Uterus (tissue), 4 donors: ENCODE measurements around the gene CTDSP2. TPM values are rescaled to one million over a fixed set of nuclear protein-coding genes. Genes with fewer than 3 reads are reported as not detected.

Experiments
- DNase-seq, 2 donors: peaks; one replicate each; pipeline ENCODE4 v3.0.0-alpha.2; 2019 to 2020
- H3K27ac ChIP-seq, 2 donors: fragments of 200-600 bp; sonication (generic); 1 replicate in 1 of 2; 2 replicates in 1 of 2; pipeline ENCODE4 v1.5.1; 2016 to 2018
- H3K27me3 ChIP-seq, 2 donors: fragments of 200-600 bp; sonication (generic); one replicate each; pipeline ENCODE4 v1.5.1; 2018 to 2019; ENCODE audit warnings: control low read depth in 1 of 2
- H3K36me3 ChIP-seq, 2 donors: fragments of 200-600 bp; sonication (generic); one replicate each; pipeline ENCODE4 v1.5.1; 2019; ENCODE audit warnings: control low read depth in 1 of 2
- H3K4me1 ChIP-seq, 2 donors: fragments of 200-600 bp; sonication (generic); one replicate each; pipeline ENCODE4 v1.5.1; 2018 to 2019; ENCODE audit warnings: control low read depth in 1 of 2
- H3K4me3 ChIP-seq, 2 donors: fragments of 200-600 bp; sonication (generic); 1 replicate in 1 of 2; 2 replicates in 1 of 2; pipeline ENCODE4 v1.5.1; 2018 to 2019; ENCODE audit warnings: mild to moderate bottlenecking in 1 of 2
- H3K9me3 ChIP-seq, 2 donors: fragments of 200-600 bp; sonication (generic); one replicate each; pipeline ENCODE4 v1.5.1; 2019; ENCODE audit warnings: control low read depth in 1 of 2
- CTCF ChIP-seq, 4 experiments: fragments of 200-600 bp in 2 of 4; fragments of 450-650 bp in 2 of 4; sonication (generic) in 2 of 4; IDR thresholded peaks; one replicate each; pipeline ENCODE4 v1.5.1; 2016 to 2019; ENCODE audit warnings: antibody characterized with exemption in 4 of 4, mild to moderate bottlenecking in 2 of 4, moderate library complexity in 1 of 4
- POLR2A ChIP-seq, 2 donors: fragments of 450-650 bp; IDR thresholded peaks; one replicate each; pipeline ENCODE4 v1.6.1; 2016; ENCODE audit warnings: antibody characterized with exemption in 2 of 2, mild to moderate bottlenecking in 1 of 2, moderate library complexity in 1 of 2
- intact Hi-C: fragments of 100-400 bp; cut with DNase I; formaldehyde crosslinking; loops from one replicate; pipeline ENCODE4 v1.15.1; 2023; ENCODE audit warnings: low total_unique reads
- total RNA-seq, 4 donors: library from RNA; depleted of rRNA in 3 of 4; stranded (reverse); fragments of >200 nt in 3 of 4; gene quantifications; one replicate each; pipeline versions ENCODE4 v1.1.0 to v1.2.4, GENCODE V29; 2014 to 2023
- donor health status: DM: yes; HTN: yes; CAD: no.

Gene CTDSP2
- total RNA-seq, 4 donors from 2014 or later: 66.2 to 212 (median 90.9) TPM

- peak; percentile 65 to 71 for DNase-seq
- Histone ChIP-seq H3K4me1 (peaks cover 3 to 9% of the 10 kb centered on the region in 2 donors), H3K36me3 (no peaks in the 10 kb centered on the region), H3K4me3 (no peak overlapping the region), H3K27ac (peak overlapping the region; percentile 86 to 89), H3K27me3 (no peaks in the 10 kb centered on the region), H3K9me3 (no peaks in the 10 kb centered on the region)
- intact Hi-C loops: no loop called here
- TF ChIP-seq CTCF (IDR thresholded peaks at IDR 0.05) (no peak), POLR2A (IDR thresholded peaks at IDR 0.05) (no peak)
Observed at GRCh38 chr12:57869298-57869926, 22.9 kb upstream of the CTDSP2 start.

GRCh38 chr12:57868851-57869268 is 22.3 kb upstream of the CTDSP2 start:
- Histone ChIP-seq H3K36me3 (no peaks in the 10 kb centered on the region), H3K4me1 (peaks cover 3 to 15% of the 10 kb centered on the region in 2 donors), H3K4me3 (no peak overlapping the region), H3K27me3 (no peaks in the 10 kb centered on the region), H3K27ac (peak overlapping the region; percentile 86 to 89), H3K9me3 (no peaks in the 10 kb centered on the region)
- intact Hi-C loops: no loop called here
- DNase-seq: no peak
- TF ChIP-seq CTCF (IDR thresholded peaks at IDR 0.05) (no peak), POLR2A (IDR thresholded peaks at IDR 0.05) (no peak)

- Histone ChIP-seq H3K27me3 (no peaks in the 10 kb centered on the region), H3K9me3 (no peaks in the 10 kb centered on the region), H3K27ac (peak overlapping the region; percentile 86 to 89), H3K36me3 (no peaks in the 10 kb centered on the region), H3K4me3 (no peak overlapping the region), H3K4me1 (peaks cover 7 to 18% of the 10 kb centered on the region in 2 donors)
- intact Hi-C loops: no loop called here
- TF ChIP-seq CTCF (IDR thresholded peaks at IDR 0.05) (no peak), POLR2A (IDR thresholded peaks at IDR 0.05) (no peak)
- no peak for DNase-seq
Observed at GRCh38 chr12:57868221-57868620, 21.7 kb upstream of the CTDSP2 start.

GRCh38 chr12:57866308-57867019 is 19.9 kb upstream of the CTDSP2 start:
- Histone ChIP-seq H3K36me3 (no peaks in the 10 kb centered on the region), H3K9me3 (no peaks in the 10 kb centered on the region), H3K27me3 (no peaks in the 10 kb centered on the region), H3K27ac (peak overlapping the region; percentile 98 to 99), H3K4me3 (no peak overlapping the region), H3K4me1 (peaks cover 7 to 18% of the 10 kb centered on the region in 2 donors)
- TF ChIP-seq POLR2A (IDR thresholded peaks at IDR 0.05) (no peak), CTCF (IDR thresholded peaks at IDR 0.05) (no peak)
- DNase-seq: no peak
- intact Hi-C loops: no loop called here

- no peaks in the 10 kb centered on the region for H3K27me3 ChIP-seq
- H3K9me3 ChIP-seq: no peaks in the 10 kb centered on the region
- TF ChIP-seq CTCF (IDR thresholded peaks at IDR 0.05) (no peak), POLR2A (IDR thresholded peaks at IDR 0.05) (peak; percentile 58 to 84)
- H3K27ac ChIP-seq: peak overlapping the region; percentile 98 to 99
- H3K4me1 ChIP-seq: peaks cover 7 to 18% of the 10 kb centered on the region in 2 donors
- DNase-seq: peak; percentile 86 to 89
- no peaks in the 10 kb centered on the region for H3K36me3 ChIP-seq
- H3K4me3 ChIP-seq: peak overlapping the region; percentile 49 to 53
- intact Hi-C loops: no loop called here
Observed at GRCh38 chr12:57865084-57865751, 18.7 kb upstream of the CTDSP2 start.
